Activated CD8-positive, alpha-beta memory T cell treated with anti-CD3 and anti-CD28 coated beads for 24 hours (primary cell): ENCODE data around the gene SYNE2.
A peak's percentile ranks its signal among the peaks of the same experiment; 100 is the strongest.
"Not testable (repeated sequence)": the region's sequence is repeated elsewhere in the genome, so short reads cannot be mapped to it uniquely, and the experiment has no call there.

ENCODE experiments used
- DNase-seq: peaks from one replicate; pipeline ENCODE4 v3.0.0-alpha.2; 2020

The SYNE2 gene

GRCh38 chr14:63852817-63853731 is at the start of gene SYNE2:
TSS of gene SYNE2 (plus strand) at chr14:63853004. CDS start at chr14:63909149, 56,145 bp downstream.
- DNase-seq, result peak; percentile 93

GRCh38 chr14:63803221-63803791 is 49.5 kb upstream of the SYNE2 start:
- not testable (repeated sequence) for DNase-seq

- DNase-seq, result not testable (repeated sequence)
Measured at GRCh38 chr14:63806064-63806463, 46.7 kb upstream of the SYNE2 start.

GRCh38 chr14:63811692-63812091 is 41.1 kb upstream of the SYNE2 start:
- DNase-seq, result not testable (repeated sequence)

- no peak for DNase-seq
Measured at GRCh38 chr14:63833728-63834127, 19.1 kb upstream of the SYNE2 start.

- DNase-seq, result peak; percentile 69
Measured at GRCh38 chr14:63840981-63841380, 11.8 kb upstream of the SYNE2 start.

GRCh38 chr14:63843796-63844195 is 9.0 kb upstream of the SYNE2 start:
- DNase-seq, result no peak

GRCh38 chr14:63848890-63849289 is 3.9 kb upstream of the SYNE2 start:
- DNase-seq, result no peak

- no peak for DNase-seq
Measured at GRCh38 chr14:63852271-63852816, 460 bp upstream of the SYNE2 start.

- peak; percentile 76 for DNase-seq
Measured at GRCh38 chr14:63853831-63854293, 1.1 kb downstream of the SYNE2 start.

- no peak for DNase-seq
Measured at GRCh38 chr14:63854330-63854729, 1.5 kb downstream of the SYNE2 start.

- DNase-seq, result no peak
Measured at GRCh38 chr14:63855281-63855680, 2.5 kb downstream of the SYNE2 start.

- DNase-seq, result no peak
Measured at GRCh38 chr14:63857466-63858030, 4.7 kb downstream of the SYNE2 start.

GRCh38 chr14:63860146-63860545 is 7.3 kb downstream of the SYNE2 start:
- no peak for DNase-seq

GRCh38 chr14:63862163-63862562 is 9.4 kb downstream of the SYNE2 start:
- DNase-seq, result no peak

- DNase-seq, result no peak
Measured at GRCh38 chr14:63863004-63863403, 10.2 kb downstream of the SYNE2 start.

GRCh38 chr14:63864775-63865174 is 12.0 kb downstream of the SYNE2 start:
- not testable (repeated sequence) for DNase-seq

GRCh38 chr14:63867933-63868921 is 15.4 kb downstream of the SYNE2 start:
- no peak for DNase-seq

- DNase-seq, result not testable (repeated sequence)
Measured at GRCh38 chr14:63869940-63870752, 17.3 kb downstream of the SYNE2 start.

GRCh38 chr14:63870753-63871037 is 17.9 kb downstream of the SYNE2 start:
- not testable (repeated sequence) for DNase-seq

- no peak for DNase-seq
Measured at GRCh38 chr14:63874223-63874622, 21.4 kb downstream of the SYNE2 start.
